Panc1 (cell line): ENCODE measurements around the gene SPRED2. TPM values are rescaled to one million over a fixed set of nuclear protein-coding genes. Genes with fewer than 3 reads are reported as not detected.

Experiments
- ATAC-seq: fragments of 200-7000 bp; cut with Tn5 transposase; 2 replicates; pipeline ENCODE4 v1.9.1; 2020; ENCODE audit warnings: mild to moderate bottlenecking, moderate library complexity
- BruUV-seq: library from RNA; stranded (reverse); fragments of 400-500 nt; replicated peaks from 2 replicates; lab custom pipeline; 2021; lab: Mats Ljungman, UMichigan
- CTCF ChIA-PET: fragments of 300-600 bp; sonication (Branson Sonifier 250); formaldehyde crosslinking; loops from one replicate; lab custom pipeline; 2022; ENCODE audit warnings: antibody characterized with exemption; lab: Charles Lee
- POLR2A ChIA-PET: fragments of 300-600 bp; sonication (Branson Sonifier 250); formaldehyde crosslinking; loops from one replicate; lab custom pipeline; 2022; ENCODE audit warnings: antibody characterized with exemption; lab: Charles Lee
- DNase-seq: peaks from one replicate; pipeline ENCODE4 v3.0.0-alpha.2; 2010; ENCODE audit warnings: low read depth, low spot score
- H3K27ac ChIP-seq: 2 replicates; pipeline ENCODE4 v1.5.1; 2011; ENCODE audit warnings: mild to moderate bottlenecking, low read length, inconsistent platforms
- H3K27me3 ChIP-seq: fragments of 200-500 bp; sonication (Bioruptor generic); 2 replicates; pipeline ENCODE4 v1.6.0; 2014; ENCODE audit warnings: low read length, inconsistent platforms; ENCODE audit not compliant: control insufficient read depth, insufficient read depth
- H3K36me3 ChIP-seq: fragments of 200-500 bp; sonication (Bioruptor generic); 2 replicates; pipeline ENCODE4 v1.5.1; 2014; ENCODE audit warnings: inconsistent platforms, mild to moderate bottlenecking, low read length, moderate library complexity; ENCODE audit not compliant: control insufficient read depth, insufficient read depth
- H3K4me1 ChIP-seq: 2 replicates; pipeline ENCODE4 v1.5.1; 2011; ENCODE audit warnings: inconsistent platforms, mild to moderate bottlenecking, low read length, moderate library complexity; ENCODE audit not compliant: control insufficient read depth, insufficient read depth
- H3K4me3 ChIP-seq, 2 experiments: 2 replicates each; pipeline ENCODE4 v1.5.1; 2011 to 2012; ENCODE audit warnings: low read depth in 2 of 2, low read length in 2 of 2, mild to moderate bottlenecking in 2 of 2, inconsistent platforms in 1 of 2, moderate library complexity in 1 of 2
- H3K9me3 ChIP-seq: fragments of 200-500 bp; sonication (Bioruptor generic); 2 replicates; pipeline ENCODE4 v1.5.1; 2014; ENCODE audit warnings: low read depth, mild to moderate bottlenecking, inconsistent platforms, low read length, moderate library complexity; ENCODE audit not compliant: control insufficient read depth, insufficient read depth
- POLR2AphosphoS5 ChIP-seq: IDR thresholded peaks from 2 replicates; pipeline ENCODE4 v1.6.1; 2012; ENCODE audit warnings: mild to moderate bottlenecking, low read depth, low read length, moderate library complexity
- SIN3A ChIP-seq: IDR thresholded peaks from 2 replicates; pipeline ENCODE4 v1.6.1; 2012; ENCODE audit warnings: low read depth, mild to moderate bottlenecking, low read length, moderate library complexity, borderline replicate concordance; ENCODE audit not compliant: insufficient read depth
- TCF7L2 ChIP-seq: IDR thresholded peaks from 2 replicates; pipeline ENCODE4 v1.6.1; 2011; ENCODE audit warnings: mild to moderate bottlenecking, low read depth, low read length, inconsistent platforms
- in situ Hi-C: cut with HindIII; loops from 2 replicates; pipeline ENCODE4 v1.10.0; 2016; ENCODE audit warnings: low sequenced_read_pairs, low pct_unique_long_range_greater_than_20kb
- intact Hi-C: fragments of 100-400 bp; cut with micrococcal nuclease; formaldehyde crosslinking; loops from one replicate; pipeline ENCODE4 v1.10.0; 2022; ENCODE audit not compliant: unreplicated experiment
- total RNA-seq: library from RNA; stranded (reverse); gene quantifications from one replicate; pipeline ENCODE4 v1.2.1, GENCODE V29; 2021; ENCODE audit not compliant: unreplicated experiment
- TF ChIP-seq, protein P1 (sequence below), 2 experiments: IDR thresholded peaks; 2 replicates each; pipeline ENCODE4 v1.6.1; 2011 to 2012; ENCODE audit warnings: low read depth in 2 of 2, control low read depth in 1 of 2, low read length in 1 of 2, mild to moderate bottlenecking in 1 of 2, moderate library complexity in 1 of 2; ENCODE audit not compliant: insufficient read depth in 1 of 2
- TF ChIP-seq, protein P2 (sequence below): fragments of 450-650 bp; IDR thresholded peaks from 2 replicates; pipeline ENCODE4 v1.5.1; 2017; ENCODE audit warnings: mild to moderate bottlenecking

Gene SPRED2
- total RNA-seq, 1 experiment from 2014 or later, result 60.1 TPM

DNA sequence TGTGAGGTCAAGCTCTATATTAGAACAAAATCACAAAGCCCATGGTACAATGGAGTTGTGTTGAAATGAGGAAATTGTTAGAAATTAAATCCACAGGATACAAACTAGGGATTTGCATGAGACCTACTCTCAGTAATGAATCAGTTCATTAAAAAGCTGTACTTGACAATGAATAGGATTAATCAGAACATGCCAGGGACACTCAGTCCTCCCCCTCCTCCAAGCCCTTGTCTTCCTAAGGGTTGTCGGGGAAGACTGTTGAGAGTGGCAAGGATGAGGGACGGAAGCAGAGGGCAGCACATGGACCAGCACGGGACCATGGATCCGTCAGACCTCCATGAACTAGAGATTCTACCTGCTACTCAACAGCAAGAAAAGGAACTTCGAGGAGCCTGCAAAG is 39.8 kb downstream of the SPRED2 start:
- CTCF ChIA-PET, result interaction anchor here (0.5 to 0.6 kb wide), 2 partner anchors 14 to 38 kb away, joined by 5 to 6 read pairs; no protein-coding TSS in a partner anchor
- H3K4me1 ChIP-seq, result peaks cover 74% of the 10 kb centered on the region
- intact Hi-C loops (no loop called here), in situ Hi-C loops (no loop called here)
- no peak overlapping the region for H3K27ac ChIP-seq
- no TSS peak for BruUV-seq
- ATAC-seq (no peak), DNase-seq (no peak)
- H3K4me3 ChIP-seq, result no peak overlapping the region
- no peaks in the 10 kb centered on the region for H3K36me3 ChIP-seq
- no peaks in the 10 kb centered on the region for H3K9me3 ChIP-seq
- POLR2A ChIA-PET, result no interaction called here
- H3K27me3 ChIP-seq, result no peaks in the 10 kb centered on the region
- no peak for TF ChIP-seq POLR2AphosphoS5
- no peak for TF ChIP-seq TCF7L2
- no peak for TF ChIP-seq SIN3A
- TF ChIP-seq, protein P1, sequence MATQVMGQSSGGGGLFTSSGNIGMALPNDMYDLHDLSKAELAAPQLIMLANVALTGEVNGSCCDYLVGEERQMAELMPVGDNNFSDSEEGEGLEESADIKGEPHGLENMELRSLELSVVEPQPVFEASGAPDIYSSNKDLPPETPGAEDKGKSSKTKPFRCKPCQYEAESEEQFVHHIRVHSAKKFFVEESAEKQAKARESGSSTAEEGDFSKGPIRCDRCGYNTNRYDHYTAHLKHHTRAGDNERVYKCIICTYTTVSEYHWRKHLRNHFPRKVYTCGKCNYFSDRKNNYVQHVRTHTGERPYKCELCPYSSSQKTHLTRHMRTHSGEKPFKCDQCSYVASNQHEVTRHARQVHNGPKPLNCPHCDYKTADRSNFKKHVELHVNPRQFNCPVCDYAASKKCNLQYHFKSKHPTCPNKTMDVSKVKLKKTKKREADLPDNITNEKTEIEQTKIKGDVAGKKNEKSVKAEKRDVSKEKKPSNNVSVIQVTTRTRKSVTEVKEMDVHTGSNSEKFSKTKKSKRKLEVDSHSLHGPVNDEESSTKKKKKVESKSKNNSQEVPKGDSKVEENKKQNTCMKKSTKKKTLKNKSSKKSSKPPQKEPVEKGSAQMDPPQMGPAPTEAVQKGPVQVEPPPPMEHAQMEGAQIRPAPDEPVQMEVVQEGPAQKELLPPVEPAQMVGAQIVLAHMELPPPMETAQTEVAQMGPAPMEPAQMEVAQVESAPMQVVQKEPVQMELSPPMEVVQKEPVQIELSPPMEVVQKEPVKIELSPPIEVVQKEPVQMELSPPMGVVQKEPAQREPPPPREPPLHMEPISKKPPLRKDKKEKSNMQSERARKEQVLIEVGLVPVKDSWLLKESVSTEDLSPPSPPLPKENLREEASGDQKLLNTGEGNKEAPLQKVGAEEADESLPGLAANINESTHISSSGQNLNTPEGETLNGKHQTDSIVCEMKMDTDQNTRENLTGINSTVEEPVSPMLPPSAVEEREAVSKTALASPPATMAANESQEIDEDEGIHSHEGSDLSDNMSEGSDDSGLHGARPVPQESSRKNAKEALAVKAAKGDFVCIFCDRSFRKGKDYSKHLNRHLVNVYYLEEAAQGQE (IDR thresholded peaks at IDR 0.05; ENCODE audit: insufficient read depth in 1 of 2, low read depth in 2 of 2, low read length in 1 of 2), result no peak
- TF ChIP-seq, protein P2, sequence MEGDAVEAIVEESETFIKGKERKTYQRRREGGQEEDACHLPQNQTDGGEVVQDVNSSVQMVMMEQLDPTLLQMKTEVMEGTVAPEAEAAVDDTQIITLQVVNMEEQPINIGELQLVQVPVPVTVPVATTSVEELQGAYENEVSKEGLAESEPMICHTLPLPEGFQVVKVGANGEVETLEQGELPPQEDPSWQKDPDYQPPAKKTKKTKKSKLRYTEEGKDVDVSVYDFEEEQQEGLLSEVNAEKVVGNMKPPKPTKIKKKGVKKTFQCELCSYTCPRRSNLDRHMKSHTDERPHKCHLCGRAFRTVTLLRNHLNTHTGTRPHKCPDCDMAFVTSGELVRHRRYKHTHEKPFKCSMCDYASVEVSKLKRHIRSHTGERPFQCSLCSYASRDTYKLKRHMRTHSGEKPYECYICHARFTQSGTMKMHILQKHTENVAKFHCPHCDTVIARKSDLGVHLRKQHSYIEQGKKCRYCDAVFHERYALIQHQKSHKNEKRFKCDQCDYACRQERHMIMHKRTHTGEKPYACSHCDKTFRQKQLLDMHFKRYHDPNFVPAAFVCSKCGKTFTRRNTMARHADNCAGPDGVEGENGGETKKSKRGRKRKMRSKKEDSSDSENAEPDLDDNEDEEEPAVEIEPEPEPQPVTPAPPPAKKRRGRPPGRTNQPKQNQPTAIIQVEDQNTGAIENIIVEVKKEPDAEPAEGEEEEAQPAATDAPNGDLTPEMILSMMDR, result no peak

DNA sequence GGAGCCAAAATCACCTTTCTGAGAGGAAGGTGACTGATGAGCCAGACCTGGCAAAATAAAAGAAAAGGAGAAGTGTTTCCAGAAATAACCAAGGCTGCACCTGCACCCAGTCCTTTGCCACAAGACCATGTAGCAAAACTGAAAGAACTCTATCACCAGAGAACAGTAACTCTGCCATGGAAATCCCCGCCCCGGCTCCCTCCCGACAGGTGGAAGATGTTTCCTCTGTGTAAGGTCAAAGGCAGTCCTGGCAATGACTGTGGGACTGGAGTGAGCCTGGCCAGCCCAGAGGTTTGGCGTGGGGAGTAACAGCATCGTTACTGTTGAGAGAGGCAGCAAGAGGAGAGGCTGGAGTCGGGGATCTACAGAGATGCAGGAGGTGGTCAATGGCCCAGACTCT is 42.3 kb downstream of the SPRED2 start:
- ATAC-seq (peak; percentile 31; the same call in 1 of the 2 replicates), DNase-seq (no peak)
- POLR2A ChIA-PET, result no interaction called here
- H3K27me3 ChIP-seq, result no peaks in the 10 kb centered on the region
- BruUV-seq, result no TSS peak
- intact Hi-C loops (no loop called here), in situ Hi-C loops (no loop called here)
- no peaks in the 10 kb centered on the region for H3K9me3 ChIP-seq
- CTCF ChIA-PET, result no interaction called here
- peak overlapping the region; percentile 20 for H3K27ac ChIP-seq
- H3K36me3 ChIP-seq, result no peaks in the 10 kb centered on the region
- peaks cover 69% of the 10 kb centered on the region for H3K4me1 ChIP-seq
- H3K4me3 ChIP-seq, result no peak overlapping the region
- TF ChIP-seq, protein P2, result no peak
- TF ChIP-seq POLR2AphosphoS5 (no peak), TCF7L2 (no peak)
